Central memory CD8-positive, alpha-beta T cell (primary cell): ENCODE results near the gene LFNG.
"Not testable (repeated sequence)": the region's sequence is repeated elsewhere in the genome, so short reads cannot be mapped to it uniquely, and the experiment has no call there.

Experiments used
- ATAC-seq: fragments of 150-1000 bp; cut with Tn5 transposase; replicated peaks from 2 replicates; pipeline ENCODE4 v1.10.0; 2022; ENCODE audit warnings: mild to moderate bottlenecking, moderate FRiP score, moderate number of reproducible peaks; ENCODE audit not compliant: poor library complexity, severe bottlenecking; ENCODE audit errors: extremely low read depth
- DNase-seq, 2 donors: peaks; one replicate each; pipeline ENCODE4 v3.0.0; 2021; ENCODE audit warnings: low spot score in 2 of 2
- H3K27ac Mint-ChIP-seq: one replicate; pipeline ENCODE4 v1.8.0; 2022; ENCODE audit warnings: low read depth, mild to moderate bottlenecking, moderate library complexity, mixed read lengths
- H3K27me3 Mint-ChIP-seq: one replicate; pipeline ENCODE4 v1.8.0; 2022; ENCODE audit warnings: mixed read lengths
- H3K36me3 Mint-ChIP-seq: one replicate; pipeline ENCODE4 v1.8.0; 2022; ENCODE audit warnings: mild to moderate bottlenecking, moderate library complexity, mixed read lengths; ENCODE audit not compliant: insufficient read depth
- H3K4me1 Mint-ChIP-seq: one replicate; pipeline ENCODE4 v1.8.0; 2022; ENCODE audit warnings: mixed read lengths
- H3K4me3 Mint-ChIP-seq: one replicate; pipeline ENCODE4 v1.8.0; 2022; ENCODE audit warnings: mild to moderate bottlenecking, moderate library complexity, mixed read lengths
- H3K9me3 Mint-ChIP-seq: one replicate; pipeline ENCODE4 v1.8.0; 2022; ENCODE audit warnings: mixed read lengths

LFNG gene

DNA sequence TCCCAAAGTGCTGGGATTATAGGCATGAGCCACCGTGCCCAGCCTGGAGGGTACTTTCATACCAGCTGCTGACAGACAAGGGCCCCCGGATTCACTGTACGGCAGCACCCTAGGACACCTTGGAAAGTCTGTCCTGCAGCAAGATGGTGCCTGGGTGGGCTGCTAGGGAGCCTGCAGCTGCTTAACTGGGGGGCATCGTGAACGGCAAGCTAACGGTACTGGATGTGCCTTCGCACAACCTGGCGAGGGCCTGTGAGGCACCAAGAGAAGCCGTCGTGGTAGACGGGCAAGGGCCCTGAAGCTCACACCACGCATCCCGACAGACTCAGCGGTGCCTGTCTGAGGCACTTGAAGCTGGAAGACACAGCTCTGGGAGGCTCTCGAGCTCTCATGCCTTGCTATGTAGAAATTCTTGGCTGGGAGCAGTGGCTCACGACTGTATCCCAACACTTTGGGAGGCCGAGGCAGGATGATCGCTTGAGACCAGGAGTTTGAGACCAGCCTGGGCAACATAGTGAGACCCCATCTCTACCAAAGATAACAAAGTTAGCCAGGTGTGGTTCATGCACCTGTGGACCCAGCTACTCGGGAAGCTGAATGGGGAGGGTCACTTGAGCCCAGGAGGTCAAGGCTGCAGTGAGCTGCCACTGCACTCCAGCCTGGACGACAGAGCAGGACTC is 26.3 kb downstream of the LFNG start:
- Mint-ChIP-seq H3K4me3 (no peak overlapping the region), H3K36me3 (peaks cover 48% of the 10 kb centered on the region), H3K27me3 (no peaks in the 10 kb centered on the region), H3K4me1 (peaks cover 18% of the 10 kb centered on the region), H3K27ac (no peak overlapping the region), H3K9me3 (no peaks in the 10 kb centered on the region)
- ATAC-seq = no peak
- DNase-seq = no peak

DNA sequence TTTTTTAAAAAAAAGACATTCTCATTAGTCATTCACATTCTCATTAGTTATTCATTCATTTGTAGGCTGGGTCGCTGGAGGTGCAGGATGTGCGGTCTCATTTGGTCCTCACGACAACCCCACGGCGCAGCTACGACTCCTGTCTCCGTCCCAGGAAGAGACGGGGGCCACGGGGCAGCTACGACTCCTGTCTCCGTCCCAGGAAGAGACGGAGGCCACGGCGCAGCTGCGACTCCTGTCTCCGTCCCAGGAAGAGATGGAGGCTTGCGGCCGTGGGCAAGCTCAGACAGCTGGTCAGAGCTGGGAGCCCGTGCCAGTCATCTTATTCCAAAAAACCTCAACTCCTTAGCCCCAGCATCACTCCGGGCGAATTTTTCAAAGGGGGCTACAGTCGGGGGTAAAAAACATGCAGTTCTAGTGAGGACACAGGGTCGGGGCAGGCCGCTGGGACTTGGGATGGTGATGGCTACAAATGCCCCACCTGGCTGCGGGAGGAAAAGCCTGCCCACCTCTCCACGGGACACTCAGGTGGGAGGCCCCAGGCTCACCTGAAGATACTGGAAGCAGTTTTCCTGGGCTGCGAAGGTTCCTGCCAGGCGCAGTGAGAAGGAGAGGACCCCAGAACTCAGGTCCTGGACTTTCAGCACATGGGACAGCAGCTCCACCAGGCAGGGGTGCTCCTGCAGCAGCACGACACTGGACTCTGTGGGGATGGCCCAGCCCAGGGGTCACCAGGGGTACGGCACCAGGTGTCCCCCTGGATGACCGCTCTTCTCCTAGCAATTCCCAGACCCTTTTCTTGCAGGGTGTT is 27.4 kb downstream of the LFNG start:
- ATAC-seq = no peak
- no peak overlapping the region for H3K4me3 Mint-ChIP-seq
- H3K27ac Mint-ChIP-seq = no peak overlapping the region
- H3K36me3 Mint-ChIP-seq = peaks cover 50% of the 10 kb centered on the region
- no peak for DNase-seq
- H3K27me3 Mint-ChIP-seq = no peaks in the 10 kb centered on the region
- H3K4me1 Mint-ChIP-seq = peaks cover 18% of the 10 kb centered on the region
- H3K9me3 Mint-ChIP-seq = no peaks in the 10 kb centered on the region

DNA sequence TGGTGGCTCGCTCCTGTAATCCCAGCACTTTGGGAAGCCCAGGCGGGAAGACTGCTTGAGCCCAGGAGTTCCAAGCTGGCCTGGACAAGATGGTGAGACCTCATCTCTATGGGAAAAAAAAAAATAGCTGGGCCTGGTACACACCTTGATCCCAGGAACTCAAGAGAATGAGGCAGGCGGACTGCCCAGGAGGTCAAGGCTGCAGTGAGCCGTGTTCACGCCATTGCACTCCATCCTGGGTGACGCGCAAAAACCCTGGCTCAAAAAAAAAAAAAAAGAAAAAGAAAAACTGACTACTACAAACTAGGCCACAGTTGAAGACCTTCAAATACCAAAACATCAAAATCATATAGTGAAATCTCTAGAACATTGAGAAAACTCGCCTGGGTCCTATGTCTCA is 31.8 kb downstream of the LFNG start:
- Mint-ChIP-seq H3K4me1 (peaks cover 36% of the 10 kb centered on the region), H3K36me3 (peaks cover 36% of the 10 kb centered on the region), H3K27me3 (no peaks in the 10 kb centered on the region), H3K4me3 (no peak overlapping the region), H3K27ac (no peak overlapping the region), H3K9me3 (no peaks in the 10 kb centered on the region)
- no peak for DNase-seq
- ATAC-seq = no peak

DNA sequence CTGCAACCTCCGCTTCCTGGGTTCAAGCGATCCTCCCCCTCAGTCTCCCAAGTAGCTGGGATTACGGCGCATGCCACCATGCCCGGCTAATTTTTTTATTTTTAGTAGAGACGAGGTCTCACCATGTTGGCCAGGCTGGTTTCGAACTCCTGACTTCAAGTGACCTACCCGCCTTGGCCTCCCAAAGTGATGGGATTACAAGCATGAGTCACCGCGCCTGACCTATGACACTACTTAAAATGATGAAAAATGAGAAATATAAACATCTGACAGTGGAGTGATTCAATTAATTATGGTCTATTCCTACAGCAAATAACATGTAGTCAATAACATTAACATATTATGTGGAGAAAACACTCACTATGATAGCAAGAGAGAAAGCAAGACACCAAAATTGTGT is 33.5 kb downstream of the LFNG start:
- Mint-ChIP-seq H3K27me3 (no peaks in the 10 kb centered on the region), H3K36me3 (peaks cover 29% of the 10 kb centered on the region), H3K9me3 (no peaks in the 10 kb centered on the region), H3K4me3 (peak overlapping the region; percentile 89), H3K4me1 (peaks cover 34% of the 10 kb centered on the region), H3K27ac (no peak overlapping the region)
- no peak for DNase-seq
- ATAC-seq = no peak

DNA sequence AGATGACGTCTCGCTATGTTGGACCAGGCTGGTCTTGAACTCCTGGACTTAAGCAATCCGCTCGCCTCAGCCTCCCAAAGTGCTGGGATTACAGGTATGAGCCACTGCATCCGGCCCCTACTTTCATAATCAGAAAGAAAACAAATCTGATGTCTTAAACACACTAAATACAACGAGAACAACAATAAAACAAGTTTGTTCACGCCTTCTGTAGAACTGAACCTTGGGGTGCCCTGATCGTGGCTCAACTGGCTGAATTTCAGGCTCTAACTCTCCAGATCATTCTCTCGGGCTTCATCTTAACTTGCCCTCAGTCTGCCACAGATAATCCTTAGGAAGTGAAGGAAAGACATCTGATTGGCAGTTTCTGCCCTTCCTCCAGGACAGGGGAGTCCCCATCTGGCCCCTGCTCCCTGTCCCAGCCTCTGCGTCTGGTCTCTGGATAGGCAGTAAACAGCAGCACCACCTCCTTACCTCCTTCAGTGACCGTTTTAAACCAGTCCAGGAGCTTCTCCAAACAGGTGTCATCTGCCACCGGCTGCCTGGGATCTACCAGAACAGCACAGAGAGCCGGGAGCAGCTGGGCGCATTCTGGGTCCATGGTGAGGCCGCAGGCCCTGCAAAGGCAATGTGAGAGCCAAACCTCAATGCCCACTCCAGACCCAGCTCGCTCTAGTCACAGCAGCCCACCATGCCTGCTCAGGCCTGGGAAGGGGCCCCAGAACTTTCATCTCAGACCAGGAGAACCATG is 34.4 kb downstream of the LFNG start:
- Mint-ChIP-seq H3K36me3 (peaks cover 25% of the 10 kb centered on the region), H3K9me3 (no peaks in the 10 kb centered on the region), H3K27me3 (no peaks in the 10 kb centered on the region), H3K4me3 (peak overlapping the region; percentile 89), H3K27ac (peak overlapping the region; percentile 85), H3K4me1 (peaks cover 31% of the 10 kb centered on the region)
- DNase-seq = no peak
- ATAC-seq = no peak

DNA sequence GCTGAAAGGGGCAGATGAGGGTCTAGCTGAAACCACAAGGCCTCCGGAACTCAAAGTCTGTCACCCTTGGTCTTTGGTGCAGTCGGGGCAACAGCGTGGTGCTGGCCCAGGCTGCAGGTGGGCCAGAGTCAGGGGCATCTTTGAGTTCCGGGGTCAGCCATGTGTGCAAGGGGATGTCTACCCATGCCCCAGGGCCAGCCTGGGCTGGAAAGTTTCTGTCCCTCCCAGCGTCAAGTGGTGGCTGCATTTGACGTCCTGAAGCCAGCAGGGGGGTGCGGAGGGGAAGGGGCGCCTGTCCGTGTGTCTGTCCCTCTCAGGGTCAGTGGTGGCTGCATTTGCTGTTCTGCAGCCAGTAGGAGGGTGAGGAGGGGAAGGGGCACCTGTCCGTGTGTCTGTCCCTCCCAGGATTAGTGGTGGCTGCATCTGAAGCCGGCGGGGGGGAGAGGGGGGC is 35.1 kb downstream of the LFNG start:
- Mint-ChIP-seq H3K27ac (peak overlapping the region; percentile 85), H3K4me3 (peak overlapping the region; percentile 89), H3K27me3 (no peaks in the 10 kb centered on the region), H3K4me1 (peaks cover 24% of the 10 kb centered on the region), H3K9me3 (no peaks in the 10 kb centered on the region), H3K36me3 (peaks cover 22% of the 10 kb centered on the region)
- DNase-seq (no peak), ATAC-seq (no peak)

- Mint-ChIP-seq H3K4me3 (peak within 1 kb of the TSS; percentile 89), H3K36me3 (peaks cover 19% of the 10 kb centered on the region), H3K27me3 (no peaks in the 10 kb centered on the region), H3K4me1 (peaks cover 28% of the 10 kb centered on the region), H3K27ac (peak within 1 kb of the TSS; percentile 85), H3K9me3 (no peaks in the 10 kb centered on the region)
- DNase-seq (peak; percentile 86 to 89), ATAC-seq (peak; percentile 87)
Observed at GRCh38 chr7:2555121-2556052, 35.8 kb downstream of the LFNG start, which contains the start of gene BRAT1. Gene BRAT1, minus strand, starts transcription at chr7:2555524. Its CDS starts 1,093 bp downstream, at chr7:2554431.

DNA sequence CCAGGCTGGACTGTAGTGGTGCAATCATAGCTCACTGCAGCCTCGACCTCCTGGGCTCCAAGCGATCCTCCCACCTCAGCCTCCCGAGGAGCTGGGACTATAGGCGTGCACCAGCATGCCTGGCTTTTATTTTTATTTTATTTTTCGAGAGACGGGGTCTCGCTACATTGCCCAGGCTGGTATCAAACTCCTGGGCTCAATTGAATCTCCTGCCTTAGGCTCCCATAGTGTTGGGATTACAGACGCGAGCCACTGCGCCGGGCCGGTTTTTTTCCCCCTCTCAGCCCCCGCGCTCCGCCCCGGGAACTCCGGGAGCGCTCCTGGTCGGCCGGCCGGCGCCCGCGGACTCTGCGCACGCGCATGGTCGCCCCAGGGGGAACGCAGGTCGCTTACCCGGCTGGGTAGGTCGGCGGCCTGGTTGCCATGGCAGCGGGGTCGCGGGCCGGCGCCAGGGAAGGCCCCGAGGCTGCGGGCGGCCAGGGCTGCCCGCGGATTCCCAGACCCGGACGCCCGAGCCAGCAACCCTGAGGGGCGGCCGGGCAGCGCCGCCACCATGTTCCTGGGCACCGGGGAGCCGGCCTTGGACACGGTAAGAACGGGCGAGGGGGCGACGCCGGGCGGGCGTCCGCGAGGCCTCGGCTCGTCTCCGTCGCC is 39.2 kb downstream of the LFNG start, which contains the start of gene IQCE:
Gene IQCE, plus strand, starts transcription at position 351 of the 654 bp plus-strand sequence. Its CDS starts 203 bp downstream, at position 554.
- peaks cover 13% of the 10 kb centered on the region for H3K36me3 Mint-ChIP-seq
- peak; percentile 78 to 81 for DNase-seq
- H3K27ac Mint-ChIP-seq = peak within 1 kb of the TSS; percentile 29
- no peaks in the 10 kb centered on the region for H3K27me3 Mint-ChIP-seq
- peaks cover 16% of the 10 kb centered on the region for H3K4me1 Mint-ChIP-seq
- ATAC-seq = no peak
- H3K4me3 Mint-ChIP-seq = peak within 1 kb of the TSS; percentile 70
- no peaks in the 10 kb centered on the region for H3K9me3 Mint-ChIP-seq

DNA sequence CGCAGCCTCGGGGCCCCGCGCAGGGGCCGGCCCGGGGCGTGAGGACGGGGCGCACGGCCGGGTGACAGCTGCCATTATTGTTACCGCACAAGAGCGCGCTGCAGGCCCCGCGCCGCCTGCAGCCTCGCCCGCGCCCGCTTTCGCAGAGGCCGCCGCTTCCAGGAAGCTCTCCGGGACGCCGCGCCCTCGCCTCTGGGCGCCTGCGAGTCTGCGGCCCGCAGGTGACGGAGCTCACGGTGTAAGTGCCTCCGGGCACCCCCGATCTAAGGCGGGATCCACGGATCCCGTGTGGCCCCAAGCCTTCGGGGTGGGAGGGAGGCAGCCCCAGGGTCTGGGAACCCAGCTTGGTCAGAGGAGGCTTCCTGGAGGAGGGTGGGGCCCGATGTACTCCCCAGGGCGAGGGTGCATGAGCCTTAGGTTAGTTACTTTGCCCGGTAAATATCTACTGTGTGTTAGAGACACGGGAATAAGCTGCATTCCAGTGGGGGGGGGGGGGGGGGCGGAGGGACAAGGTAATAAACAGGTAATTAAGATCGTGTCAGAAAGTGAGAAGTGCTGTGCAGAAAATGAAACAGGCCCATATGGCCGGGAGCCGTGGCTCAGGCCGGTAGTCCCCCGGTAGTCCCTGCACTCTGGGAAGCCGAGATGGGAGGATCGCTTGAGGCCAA is 39.8 kb downstream of the LFNG start:
- Mint-ChIP-seq H3K27me3 (no peaks in the 10 kb centered on the region), H3K9me3 (no peaks in the 10 kb centered on the region), H3K4me3 (peak overlapping the region; percentile 70), H3K36me3 (peaks cover 11% of the 10 kb centered on the region), H3K27ac (peak overlapping the region; percentile 29), H3K4me1 (peaks cover 9% of the 10 kb centered on the region)
- ATAC-seq = no peak
- DNase-seq = no peak

DNA sequence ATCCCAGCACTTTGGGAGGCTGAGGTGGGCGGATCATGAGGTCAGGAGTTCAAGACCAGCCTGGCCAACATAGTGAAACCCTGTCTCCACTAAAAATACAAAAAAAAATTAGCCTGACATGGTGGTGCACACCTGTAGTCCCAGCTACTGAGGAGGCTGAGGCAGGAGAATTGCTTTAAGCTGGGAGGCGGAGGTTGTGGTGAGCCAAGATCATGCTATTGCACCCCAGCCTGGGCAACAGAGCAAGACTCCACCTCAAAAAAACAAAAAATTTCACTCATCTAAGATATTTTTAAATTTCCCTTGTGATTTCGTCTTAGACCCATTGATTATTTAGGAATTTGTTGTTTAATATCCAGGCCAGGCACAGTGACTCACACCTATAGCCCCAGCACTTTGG is 44.4 kb downstream of the LFNG start:
- not testable (repeated sequence) for H3K27ac Mint-ChIP-seq, DNase-seq, H3K9me3 Mint-ChIP-seq, H3K36me3 Mint-ChIP-seq, H3K4me3 Mint-ChIP-seq, H3K27me3 Mint-ChIP-seq, ATAC-seq
- peaks cover 19% of the 10 kb centered on the region for H3K4me1 Mint-ChIP-seq

DNA sequence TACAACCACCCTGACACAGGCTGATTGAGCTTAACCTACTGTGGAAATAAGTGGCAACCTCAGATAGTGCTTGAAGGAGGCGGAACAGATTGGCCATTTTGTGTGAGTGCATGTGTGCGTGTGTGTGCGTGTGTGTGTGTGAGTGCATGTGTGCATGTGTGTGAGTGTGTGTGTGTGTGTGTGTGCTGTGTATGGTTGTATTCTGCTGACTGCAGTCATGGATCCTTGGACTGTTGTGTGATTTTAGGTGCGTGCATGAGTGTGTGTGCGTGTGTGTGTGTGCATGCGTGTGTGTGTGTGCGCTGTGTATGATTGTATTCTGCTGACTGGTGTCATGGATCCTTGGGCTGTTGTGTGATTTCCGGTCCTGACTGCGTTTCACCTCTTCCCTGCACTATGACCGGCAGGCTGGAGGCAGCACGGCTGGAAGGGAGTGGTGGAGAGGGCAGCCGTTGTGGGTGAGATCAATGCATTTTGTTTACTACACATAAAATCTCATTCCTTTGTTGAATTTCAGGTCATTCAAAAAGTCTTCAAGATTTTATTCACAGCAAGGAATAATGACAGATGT is 45.5 kb downstream of the LFNG start:
- Mint-ChIP-seq H3K4me1 (peaks cover 15% of the 10 kb centered on the region), H3K9me3 (no peaks in the 10 kb centered on the region), H3K27me3 (no peaks in the 10 kb centered on the region), H3K4me3 (no peak overlapping the region), H3K36me3 (peaks cover 8% of the 10 kb centered on the region), H3K27ac (no peak overlapping the region)
- DNase-seq = no peak
- no peak for ATAC-seq
